GM18526 (cell line): ENCODE results near the gene TMPO.

Experiments used
- POLR2A ChIP-seq: IDR thresholded peaks from 3 replicates; pipeline ENCODE4 v1.6.1; 2011; ENCODE audit not compliant: insufficient read length; ENCODE audit errors: extremely low read depth

Gene TMPO

DNA sequence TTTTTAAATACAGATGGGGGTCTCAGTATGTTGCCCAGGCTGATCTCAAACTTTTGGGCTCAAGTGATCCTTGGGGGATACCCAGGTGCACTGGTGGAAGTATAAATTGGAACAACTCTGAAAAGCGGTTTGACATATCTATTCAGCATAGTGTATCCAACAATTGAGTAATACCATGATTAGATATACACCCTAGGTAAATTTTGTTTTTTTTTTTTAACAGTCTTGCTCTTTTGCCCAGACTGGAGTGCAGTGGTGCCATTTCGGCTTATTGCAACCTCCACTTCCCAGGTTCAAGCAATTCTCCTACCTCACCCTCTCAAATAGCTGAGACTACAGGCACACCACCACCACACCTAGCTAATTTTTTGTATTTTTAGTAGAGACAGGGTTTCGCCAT lies 46.5 kb downstream of the TMPO start:
- no peak for TF ChIP-seq POLR2A

DNA sequence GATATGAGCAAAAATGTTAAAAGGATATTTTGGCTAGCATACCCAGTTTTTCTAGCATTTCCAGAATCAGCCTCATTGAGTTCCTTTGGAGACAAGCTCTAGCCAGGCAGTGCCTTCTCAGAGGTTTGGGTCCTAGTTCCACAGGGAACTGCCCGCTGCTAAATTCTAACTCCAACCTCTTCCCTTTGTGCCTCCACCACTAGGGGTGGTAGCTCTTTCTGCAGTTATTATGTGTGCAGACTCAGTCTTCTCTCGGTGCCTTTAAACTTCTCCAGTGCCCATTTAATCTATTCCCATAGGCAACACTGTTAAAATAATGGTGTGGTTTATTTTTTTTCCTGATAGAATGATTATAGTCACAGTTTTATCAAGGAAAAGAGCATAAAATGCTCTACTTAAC lies 56.6 kb downstream of the TMPO start:
- TF ChIP-seq POLR2A, result no peak

DNA sequence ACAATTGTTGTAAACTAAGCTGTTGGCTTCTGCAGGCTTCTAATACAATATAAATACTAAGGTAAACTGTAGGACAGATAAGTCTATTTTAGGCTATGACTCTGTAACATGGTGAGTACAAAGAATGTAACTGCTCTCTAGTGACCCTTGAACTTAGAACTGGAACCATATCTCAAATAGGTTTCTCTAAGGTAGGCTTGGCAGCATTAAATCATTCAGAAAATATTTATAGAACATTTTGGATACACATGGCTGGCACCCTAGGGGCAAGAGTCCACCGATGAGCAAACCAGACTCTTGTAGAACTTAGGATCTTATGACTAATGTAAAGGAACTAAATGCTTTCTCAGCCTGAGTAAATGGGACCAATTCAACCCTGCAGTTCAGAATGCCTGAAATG lies 58.7 kb downstream of the TMPO start:
- TF ChIP-seq POLR2A, result no peak

DNA sequence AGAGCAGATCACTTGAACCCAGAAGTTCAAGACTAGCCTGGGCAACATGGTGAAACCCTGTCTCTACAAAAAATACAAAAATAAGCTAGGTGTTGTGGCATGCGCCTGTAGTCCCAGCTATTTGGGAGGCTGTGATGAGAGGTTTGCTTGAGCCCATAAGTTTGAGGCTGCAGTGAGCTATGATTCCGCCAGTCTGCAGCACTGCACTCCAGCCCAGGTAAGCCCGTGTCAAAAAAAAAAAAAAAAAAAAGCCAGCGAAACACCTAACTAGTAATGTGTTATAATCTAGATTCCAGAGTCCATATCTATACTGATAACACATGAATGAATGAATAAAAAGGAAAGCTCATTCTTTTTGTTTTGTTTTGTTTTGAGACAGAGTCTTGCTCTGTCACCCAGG lies 59.6 kb downstream of the TMPO start:
- TF ChIP-seq POLR2A, result no peak

DNA sequence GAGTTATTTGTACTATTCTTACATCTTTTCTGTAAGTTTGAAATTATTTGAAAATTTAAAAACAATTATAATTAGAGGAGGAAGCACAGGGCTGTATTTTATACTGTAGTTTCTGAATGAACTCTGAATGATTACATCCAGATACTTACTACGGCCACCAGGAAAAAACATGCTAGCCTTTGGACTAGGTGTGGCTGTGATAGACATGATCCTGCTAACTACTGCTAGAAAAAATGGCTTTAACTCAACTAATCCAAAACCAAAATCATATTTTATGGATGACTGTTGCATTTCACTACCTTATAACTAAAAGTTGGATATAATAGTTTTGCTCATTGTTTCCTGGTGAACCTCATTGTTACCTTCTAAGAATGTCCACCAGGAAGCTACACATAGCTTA lies 63.0 kb downstream of the TMPO start:
- no peak for TF ChIP-seq POLR2A

DNA sequence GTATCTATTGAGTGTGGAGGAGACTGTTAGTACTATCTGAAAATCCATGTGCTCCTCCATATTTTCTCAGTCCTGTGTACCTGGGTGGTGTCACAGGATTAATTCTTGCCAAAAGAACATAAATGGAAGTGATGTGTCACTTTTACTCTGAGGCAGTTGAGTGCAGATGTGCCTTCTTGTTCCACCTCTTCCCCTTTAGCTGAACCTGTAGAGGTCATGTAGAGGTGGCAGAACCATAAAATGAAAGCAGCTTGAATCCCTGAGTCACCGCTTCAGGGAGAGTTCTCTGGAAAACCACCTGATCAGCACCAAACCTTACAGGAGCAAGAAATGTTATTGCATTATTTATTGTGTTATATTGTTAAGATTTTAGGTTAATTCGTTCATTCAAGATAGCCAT lies 63.4 kb downstream of the TMPO start:
- TF ChIP-seq POLR2A, result no peak

DNA sequence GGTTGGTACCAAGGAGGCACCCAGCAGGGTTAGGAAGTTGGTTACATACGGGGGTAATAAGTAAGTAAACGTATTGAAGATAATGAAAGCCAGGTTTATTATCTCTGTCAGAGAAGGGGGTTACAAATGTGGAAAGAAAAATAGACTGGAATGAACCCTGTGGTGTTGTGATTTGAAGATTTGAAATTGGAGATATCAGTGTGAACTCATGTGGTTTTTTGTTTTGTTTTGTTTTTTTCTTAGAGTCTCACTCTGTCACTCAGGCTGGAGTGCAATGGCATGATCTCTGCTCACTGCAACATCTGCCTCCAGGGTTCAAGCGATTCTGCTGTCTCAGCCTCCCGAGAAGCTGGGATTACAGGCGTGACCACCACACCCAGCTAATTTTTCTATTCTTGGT lies 64.0 kb downstream of the TMPO start:
- TF ChIP-seq POLR2A, result no peak

DNA sequence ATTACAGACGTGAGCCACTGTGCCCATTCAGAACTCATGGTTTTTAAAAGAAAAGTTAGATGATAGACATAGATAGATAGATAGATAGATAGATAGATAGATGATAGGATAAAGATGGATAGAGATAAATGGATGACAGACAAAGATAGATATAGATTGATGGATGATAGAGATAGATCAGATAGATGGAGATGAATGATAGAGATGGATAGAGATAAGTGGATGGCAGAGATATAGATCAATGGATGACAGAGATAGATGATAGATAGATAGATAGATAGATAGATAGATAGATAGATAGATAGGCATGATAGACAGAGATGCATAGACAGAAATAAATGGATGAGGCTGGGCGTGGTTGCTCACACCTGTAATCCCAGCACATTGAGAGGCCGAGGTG lies 64.4 kb downstream of the TMPO start:
- no peak for TF ChIP-seq POLR2A

DNA sequence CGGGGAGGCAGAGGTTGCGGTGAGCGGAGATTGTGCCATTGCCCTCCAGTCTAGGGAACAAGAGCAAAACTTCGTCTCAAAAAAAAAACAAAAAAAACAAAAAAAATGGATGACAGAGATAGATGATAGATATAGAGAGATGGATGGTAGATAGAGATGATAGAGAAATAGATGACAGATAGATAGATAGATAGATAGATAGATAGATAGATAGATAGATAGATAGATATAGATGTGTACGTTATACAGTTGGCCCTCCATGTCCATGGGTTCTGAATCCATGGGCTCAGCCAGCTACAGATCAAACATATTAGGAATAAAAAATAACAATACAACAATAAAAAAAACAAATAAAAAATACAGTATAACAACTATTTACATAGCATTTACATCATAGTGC lies 65.3 kb downstream of the TMPO start:
- TF ChIP-seq POLR2A, result no peak

DNA sequence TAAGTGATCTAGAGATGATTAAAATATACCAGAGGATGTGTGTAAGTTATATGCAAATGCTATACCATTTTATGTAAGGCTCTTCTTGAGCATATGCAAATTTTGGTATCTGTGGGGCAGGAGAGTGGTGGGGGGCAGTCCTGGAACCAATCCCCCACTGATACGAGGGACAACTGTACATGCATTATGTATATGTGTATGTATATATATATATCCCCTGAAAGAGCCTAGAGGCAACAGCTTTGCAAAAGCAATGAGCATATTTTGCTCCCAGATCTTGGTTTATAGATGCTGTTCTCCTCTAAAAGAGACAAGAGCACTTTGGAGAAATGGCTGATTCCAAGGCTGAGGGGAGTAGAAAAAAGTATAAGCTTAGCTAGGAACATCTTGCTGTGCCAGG lies 65.7 kb downstream of the TMPO start:
- no peak for TF ChIP-seq POLR2A

DNA sequence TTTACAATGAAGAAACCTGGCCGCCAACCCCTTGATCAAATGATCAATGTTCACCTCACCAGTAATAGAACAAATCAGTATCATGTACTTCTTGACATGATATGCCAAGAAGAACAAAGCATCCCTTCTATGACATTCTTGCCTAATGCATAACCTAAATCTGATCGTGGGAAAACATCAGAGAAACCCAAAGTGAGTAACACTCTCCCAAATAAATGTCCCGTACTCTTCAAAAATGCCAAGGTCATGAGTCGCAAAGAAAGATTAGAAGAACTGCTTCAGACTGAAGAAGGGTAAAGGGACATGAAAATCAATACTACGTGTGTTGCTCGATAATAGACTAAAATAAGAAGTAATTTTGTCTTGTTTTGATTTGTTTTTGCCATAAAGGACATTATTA lies 66.7 kb downstream of the TMPO start:
- TF ChIP-seq POLR2A, result no peak

DNA sequence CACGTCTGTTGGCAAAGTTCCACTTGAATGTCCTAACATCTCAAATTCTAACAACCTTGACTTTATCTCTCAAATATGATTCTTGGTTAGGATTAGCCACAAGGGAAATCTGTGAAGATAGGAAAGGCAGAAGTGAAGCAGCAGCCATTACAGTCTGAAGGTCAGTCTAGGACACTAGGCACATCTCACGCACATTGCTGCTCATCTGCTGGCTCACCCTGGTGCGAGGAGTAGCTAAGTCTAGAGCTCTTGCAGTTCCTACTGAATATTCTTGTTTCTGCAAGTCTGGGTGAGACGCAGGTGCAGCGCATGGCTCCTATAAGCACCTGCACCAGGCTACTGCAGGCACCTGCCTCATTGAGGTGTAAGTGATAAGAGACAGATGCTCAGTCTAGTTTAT lies 71.7 kb downstream of the TMPO start:
- no peak for TF ChIP-seq POLR2A

DNA sequence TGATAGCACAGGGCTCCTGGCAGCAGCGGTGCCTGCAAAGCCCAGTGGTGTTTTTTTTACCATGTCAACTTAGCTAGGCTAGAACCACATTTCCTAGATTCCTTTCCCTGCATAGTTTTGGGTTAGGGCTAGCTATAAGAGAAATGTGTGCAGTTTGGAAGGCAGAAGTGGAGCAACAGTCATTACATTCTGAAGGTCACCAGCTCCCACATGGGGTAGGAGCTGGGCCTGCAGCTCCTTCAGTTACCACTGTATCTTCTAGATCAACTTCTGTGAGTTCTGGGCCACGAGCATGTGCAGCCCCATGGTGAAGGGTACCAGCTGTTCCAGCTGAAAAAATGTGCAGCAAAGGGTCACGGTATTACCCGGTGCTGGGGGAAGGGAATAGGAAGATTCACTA lies 75.8 kb downstream of the TMPO start:
- TF ChIP-seq POLR2A, result no peak

DNA sequence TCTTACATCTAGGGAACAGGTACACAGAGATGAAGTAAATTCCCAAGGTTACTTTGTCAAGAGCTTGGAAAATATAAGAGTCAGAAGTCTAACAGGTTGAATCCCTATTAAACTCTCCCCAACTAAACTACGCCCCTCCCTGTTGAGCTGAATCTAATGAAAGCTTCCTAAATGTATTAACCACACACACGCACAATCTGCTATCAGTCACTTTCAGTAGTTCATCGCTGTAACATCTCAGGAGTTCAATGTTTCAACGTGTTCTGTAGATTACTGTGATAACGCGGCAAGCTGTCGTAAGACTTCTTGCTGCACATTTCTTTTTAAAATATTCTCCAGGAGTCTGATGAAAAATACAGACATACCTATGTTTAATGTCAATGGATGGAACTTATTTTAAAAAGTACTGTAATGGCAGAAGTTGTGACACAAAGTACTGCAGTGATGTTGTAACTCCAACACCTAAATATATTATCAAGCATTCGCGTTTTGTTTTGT lies 77.5 kb downstream of the TMPO start:
- no peak for TF ChIP-seq POLR2A

DNA sequence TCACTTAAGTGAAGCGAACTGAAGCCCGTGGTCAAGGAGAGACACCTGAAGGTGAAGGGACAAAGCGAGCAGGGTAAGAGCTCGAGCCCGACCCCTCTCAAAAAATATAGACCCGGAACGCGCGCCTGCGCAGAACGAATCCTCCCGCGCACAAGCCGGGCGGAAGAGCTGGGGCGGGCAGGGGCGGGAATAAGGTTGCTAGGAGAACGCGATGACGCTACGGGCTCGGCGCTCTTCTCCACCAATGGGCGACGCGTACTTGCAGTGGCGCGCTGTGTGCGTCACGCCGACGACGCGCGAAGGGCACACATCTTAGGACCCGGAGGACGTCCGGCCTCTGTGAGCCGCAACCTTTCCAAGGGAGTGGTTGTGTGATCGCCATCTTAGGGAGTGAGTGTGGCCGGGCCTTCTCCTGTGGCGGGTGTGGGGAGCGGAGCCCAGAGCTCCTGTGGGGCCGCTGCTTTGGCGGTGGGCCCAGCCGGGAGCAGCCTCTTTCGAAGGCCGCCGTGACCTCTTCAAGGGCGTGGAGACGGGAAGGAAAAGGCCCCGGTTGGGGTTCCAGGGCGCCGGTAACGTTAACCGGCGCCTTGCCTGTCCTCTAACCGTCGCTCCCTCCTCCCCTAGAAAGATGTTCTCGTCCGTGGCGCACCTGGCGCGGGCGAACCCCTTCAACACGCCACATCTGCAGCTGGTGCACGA lies 78.1 kb downstream of the TMPO start, which contains the start of gene SLC25A3:
Gene SLC25A3, plus strand, starts transcription at position 336 of the 699 bp plus-strand sequence. Its CDS starts 293 bp downstream, at position 629.
- TF ChIP-seq POLR2A, result peak; percentile 99

DNA sequence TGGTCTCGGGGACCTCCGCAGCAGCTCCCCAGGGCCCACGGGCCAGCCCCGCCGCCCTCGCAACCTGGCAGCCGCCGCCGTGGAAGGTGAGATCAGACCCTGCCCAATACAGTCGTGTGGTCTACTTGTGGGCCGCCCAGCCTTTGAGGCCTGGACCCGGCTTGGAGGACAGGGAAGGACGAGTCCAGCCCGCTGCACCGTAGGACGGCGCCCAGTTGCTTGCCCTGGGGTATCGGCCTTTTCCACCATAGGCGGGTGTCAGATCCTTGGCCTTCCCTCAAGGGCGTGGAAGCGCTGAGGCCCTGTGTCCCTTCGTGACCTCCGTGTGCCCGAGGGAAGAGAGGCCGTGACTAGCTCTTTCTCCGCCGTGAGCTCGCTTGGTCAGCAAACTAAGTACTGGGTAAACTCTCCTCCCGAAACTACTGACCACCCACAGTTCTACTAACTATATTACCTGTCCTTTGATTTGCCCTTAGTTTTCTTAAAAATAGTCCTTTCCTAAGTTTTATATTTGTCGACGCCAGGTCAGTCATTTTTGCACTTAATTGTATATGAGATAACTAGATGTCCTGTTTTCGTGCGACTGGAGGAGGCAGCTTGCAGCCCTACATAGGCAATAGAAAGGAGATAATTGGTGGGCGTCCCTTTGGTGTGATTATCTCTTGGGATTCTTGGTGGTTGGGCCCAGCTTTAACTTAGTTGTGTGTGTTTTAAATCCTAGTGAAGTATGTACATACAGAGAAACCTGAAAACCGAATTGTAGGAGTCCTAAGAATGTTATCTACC lies 78.9 kb downstream of the TMPO start:
- TF ChIP-seq POLR2A, result no peak
